HL-60 (cell line): ENCODE measurements around the gene GVQW3.

Experiments used
- DNase-seq, 2 experiments: peaks; one replicate each; pipeline ENCODE4 v3.0.0-alpha.2; 2010 to 2020; ENCODE audit warnings: low read depth in 1 of 2, low spot score in 1 of 2
- H3K27ac ChIP-seq: fragments of 250-450 bp; sonication (Bioruptor Pico); replicated peaks from 2 replicates; pipeline ENCODE4 v1.5.1; 2020; ENCODE audit warnings: mild to moderate bottlenecking, moderate library complexity
- H3K27me3 ChIP-seq: fragments of 250-450 bp; sonication (Bioruptor Pico); 2 replicates; pipeline ENCODE4 v1.5.1; 2021; ENCODE audit warnings: mild to moderate bottlenecking, moderate library complexity; ENCODE audit not compliant: insufficient read depth, poor library complexity, severe bottlenecking
- H3K4me3 ChIP-seq: replicated peaks from 2 replicates; pipeline ENCODE4 v1.5.1; 2011; ENCODE audit warnings: mild to moderate bottlenecking, control low read depth, low read length; ENCODE audit not compliant: insufficient read depth
- CTCF ChIP-seq: IDR thresholded peaks from one replicate; pipeline ENCODE4 v1.5.1; 2011; ENCODE audit warnings: low read length, control low read depth, inconsistent platforms; ENCODE audit not compliant: insufficient read depth
- GABPA ChIP-seq: IDR thresholded peaks from 2 replicates; pipeline ENCODE4 v1.6.1; 2012; ENCODE audit warnings: low read depth
- POLR2AphosphoS5 ChIP-seq: IDR thresholded peaks from 2 replicates; pipeline ENCODE4 v1.6.1; 2012; ENCODE audit warnings: low read depth
- REST ChIP-seq: IDR thresholded peaks from 2 replicates; pipeline ENCODE4 v1.6.1; 2012; ENCODE audit warnings: low read depth; ENCODE audit not compliant: insufficient replicate concordance
- SPI1 ChIP-seq: IDR thresholded peaks from 2 replicates; pipeline ENCODE4 v1.6.1; 2012; ENCODE audit warnings: low read depth, mild to moderate bottlenecking, borderline replicate concordance

Gene GVQW3

GRCh38 chr11:76410851-76411357 lies 29.8 kb downstream of the GVQW3 start:
- TF ChIP-seq CTCF: no peak
- TF ChIP-seq REST: no peak
- no peak for TF ChIP-seq GABPA
- no peak for TF ChIP-seq POLR2AphosphoS5
- TF ChIP-seq SPI1: no peak
- no peak for DNase-seq

DNA sequence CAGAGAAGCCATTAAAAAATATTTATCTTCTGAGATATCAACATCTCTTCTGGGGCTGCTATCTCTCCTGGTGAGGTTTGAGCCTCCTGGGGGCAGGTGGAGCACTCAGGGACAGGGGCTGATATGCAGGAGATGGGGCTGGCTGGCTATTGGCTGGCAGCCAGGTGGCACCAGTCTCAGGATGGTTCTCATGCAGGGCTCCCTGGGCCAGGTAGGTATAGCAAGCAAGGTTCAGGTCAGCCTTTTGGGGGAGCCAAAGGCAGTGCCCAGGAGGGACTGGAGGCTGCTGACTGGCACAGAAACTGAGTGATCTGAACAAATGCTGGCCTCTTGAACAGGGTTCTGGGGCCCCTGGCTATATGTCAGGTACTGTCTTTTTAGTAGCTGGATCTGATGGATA lies 34.0 kb downstream of the GVQW3 start:
- Histone ChIP-seq H3K27me3 (no peaks in the 10 kb centered on the region), H3K4me3 (no peak overlapping the region), H3K27ac (no peak overlapping the region)
- TF ChIP-seq REST: no peak
- TF ChIP-seq CTCF: no peak
- TF ChIP-seq SPI1: no peak
- TF ChIP-seq POLR2AphosphoS5: no peak
- no peak for TF ChIP-seq GABPA
- DNase-seq: no peak

More at GRCh38 chr11:76410851-76411357, 29.8 kb downstream of the GVQW3 start:
- Histone ChIP-seq H3K4me3 (no peak overlapping the region), H3K27ac (no peak overlapping the region), H3K27me3 (no peaks in the 10 kb centered on the region)

DNA sequence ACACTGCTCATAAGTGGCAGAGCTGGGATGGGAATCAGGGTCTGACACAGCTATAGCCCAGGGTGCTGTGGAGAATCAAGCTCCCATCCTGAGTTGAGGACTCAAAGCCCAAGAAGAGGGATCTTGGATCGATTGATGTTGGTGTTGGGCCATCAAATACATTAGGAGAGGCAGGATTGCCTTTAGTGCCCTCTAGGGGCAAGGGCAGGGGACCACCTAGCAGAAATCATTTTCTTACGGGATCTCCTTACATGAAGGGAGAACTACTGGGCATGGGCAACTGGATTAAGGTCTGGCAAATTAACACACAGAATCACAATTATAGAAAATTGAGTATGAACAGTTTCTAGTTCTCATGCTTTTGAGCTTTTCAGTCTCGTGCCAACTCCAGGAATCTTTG lies 38.8 kb downstream of the GVQW3 start:
- Histone ChIP-seq H3K4me3 (no peak overlapping the region), H3K27ac (no peak overlapping the region), H3K27me3 (no peaks in the 10 kb centered on the region)
- TF ChIP-seq SPI1 (no peak), CTCF (peak; percentile 64), GABPA (no peak), REST (no peak), POLR2AphosphoS5 (no peak)
- peak in 1 of 2 experiments; percentile 35 for DNase-seq
